ENCODE data around the gene PVALEF. TPM values are rescaled to one million over a fixed set of nuclear protein-coding genes. Genes with fewer than 3 reads are reported as not detected.
A peak's percentile ranks its signal among the peaks of the same experiment; 100 is the strongest.

Gene PVALEF
- total and polyA plus RNA-seq, 2 of the 13 experiments (the other 11 are each of a cell fraction or from before 2014, with no cell fraction given), result 0.18 TPM

DNA sequence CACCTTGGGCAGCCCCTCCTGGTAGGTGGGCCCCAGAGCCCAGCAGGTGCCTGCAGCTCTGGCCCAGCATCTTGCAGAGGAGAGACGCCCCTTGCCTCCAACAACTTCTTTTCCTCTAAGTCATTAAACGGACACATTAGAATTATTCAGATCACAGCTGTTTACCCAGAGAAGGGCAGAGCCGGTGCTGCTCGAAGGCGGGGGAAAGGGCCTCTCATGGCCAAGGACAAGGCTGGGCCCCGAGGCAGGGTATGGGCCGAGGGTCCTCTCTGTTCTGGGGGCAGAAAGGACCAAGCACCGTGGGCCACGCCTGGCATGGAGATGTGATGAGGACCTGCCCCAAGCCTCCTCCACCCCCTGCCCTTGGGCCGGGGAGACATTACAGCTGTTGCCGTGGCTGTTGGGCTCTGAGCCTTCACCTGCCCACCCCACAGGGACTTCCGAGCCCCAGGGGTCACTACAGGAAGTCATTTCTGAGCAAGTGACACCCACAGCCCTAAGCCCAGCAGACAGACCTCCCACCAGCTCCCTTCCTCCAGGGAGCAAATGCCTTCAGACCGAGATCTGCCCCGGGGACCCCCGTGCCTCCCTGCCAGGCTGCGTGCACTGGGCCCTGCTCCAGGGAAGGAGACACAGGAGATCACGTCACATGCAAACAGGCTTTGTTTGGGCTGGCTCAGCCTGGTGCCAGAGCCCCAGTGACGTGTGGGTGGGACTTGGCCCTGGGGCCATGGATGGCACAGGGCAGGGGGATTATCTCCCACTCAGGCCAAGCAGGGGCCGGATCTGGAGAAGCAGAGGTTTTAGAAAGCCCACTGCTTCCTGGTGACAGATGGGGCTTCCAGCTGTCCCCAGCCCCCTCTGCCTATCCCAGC, 699 bp upstream of the PVALEF start (continued):
- TF ChIP-seq RERE (CRISPR knock-in tag; IDR thresholded peaks at IDR 0.05; ENCODE audit: low read depth) (no peak), SNAPC4 (CRISPR knock-in tag; IDR thresholded peaks at IDR 0.05) (0 out of 2 replicates have a peak, but pooled peaks have one; percentile 3), ZNF17 (CRISPR knock-in tag; IDR thresholded peaks at IDR 0.05) (no peak), MXI1 (IDR thresholded peaks at IDR 0.05; ENCODE audit: borderline replicate concordance, low read depth, low read length) (no peak), KDM5A (IDR thresholded peaks at IDR 0.05; ENCODE audit: borderline replicate concordance, low read length) (no peak), GABPA (IDR thresholded peaks at IDR 0.05; ENCODE audit: low read depth, low read length) (no peak), GABPA (CRISPR knock-in tag; IDR thresholded peaks at IDR 0.05; ENCODE audit: low read depth) (no peak; the same call in 1 of the 2 replicates), ZNF460 (CRISPR knock-in tag; IDR thresholded peaks at IDR 0.05; ENCODE audit: borderline replicate concordance) (no peak), ZNF280B (CRISPR knock-in tag; IDR thresholded peaks at IDR 0.05; ENCODE audit: borderline replicate concordance) (no peak; the same call in 1 of the 2 replicates), ZBED4 (CRISPR knock-in tag; IDR thresholded peaks at IDR 0.05; ENCODE audit: borderline replicate concordance) (no peak; the same call in 1 of the 2 replicates), SIX1 (CRISPR knock-in tag; IDR thresholded peaks at IDR 0.05; ENCODE audit: borderline replicate concordance) (no peak)
